AG09309 (cell line): ENCODE measurements around the gene AARSD1.
"Not testable (repeated sequence)": the region's sequence is repeated elsewhere in the genome, so short reads cannot be mapped to it uniquely, and the experiment has no call there.

Source experiments
- DNase-seq: peaks from one replicate; pipeline ENCODE4 v3.0.0-alpha.2; 2010; ENCODE audit warnings: low read depth
- H3K4me3 ChIP-seq: 2 replicates; pipeline ENCODE4 v1.5.1; 2011; ENCODE audit warnings: mild to moderate bottlenecking, low read depth, low read length, moderate library complexity; ENCODE audit not compliant: control insufficient read depth
- TF ChIP-seq, protein P1 (sequence below): IDR thresholded peaks from 2 replicates; pipeline ENCODE4 v1.5.1; 2011; ENCODE audit warnings: mild to moderate bottlenecking, low read depth, low read length, inconsistent platforms; ENCODE audit not compliant: insufficient read depth, control insufficient read depth; ENCODE audit errors: missing control alignments

Gene AARSD1

DNA sequence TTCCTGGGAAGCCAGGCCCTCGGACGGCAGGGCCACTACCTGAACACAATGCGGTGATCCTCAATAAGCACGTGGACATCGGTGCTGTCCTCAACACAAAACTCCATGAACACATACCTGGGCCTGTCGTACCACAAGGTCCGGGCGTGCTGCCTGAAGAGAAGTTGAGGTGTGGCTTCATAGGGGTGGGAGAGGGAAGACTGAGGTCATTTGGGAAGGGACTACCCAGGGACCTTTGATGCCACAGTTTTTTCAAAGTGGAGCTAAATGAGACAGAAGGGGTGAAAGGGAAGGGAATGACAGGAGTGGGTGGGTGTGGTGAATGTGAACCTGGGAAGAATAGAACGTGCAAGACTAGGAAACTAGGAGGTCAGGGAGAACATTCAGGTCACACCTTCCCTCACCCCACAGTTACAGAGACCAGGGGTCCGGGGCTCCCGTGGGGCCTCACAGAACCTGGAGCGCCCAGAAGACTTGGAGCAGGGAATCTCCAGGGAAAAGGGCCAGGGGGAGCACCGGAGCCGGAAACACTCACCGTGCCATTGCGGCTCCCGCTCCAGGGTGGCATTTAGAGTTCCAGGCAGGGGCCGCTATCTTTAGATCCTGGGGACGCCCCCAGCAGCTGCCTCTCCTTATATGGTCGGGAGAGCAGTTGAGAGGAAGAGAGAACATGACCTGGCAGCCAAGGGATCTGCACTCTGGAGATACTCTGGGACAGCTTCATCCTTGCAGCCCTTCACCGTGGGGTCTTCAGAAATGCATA is 15.4 kb upstream of the AARSD1 start, which contains the start of gene PTGES3L:
TSS of gene PTGES3L (minus strand) at position 570 of the 763 bp plus-strand sequence. CDS start at position 543, 27 bp downstream.
- no peak for DNase-seq
- TF ChIP-seq, protein P1, sequence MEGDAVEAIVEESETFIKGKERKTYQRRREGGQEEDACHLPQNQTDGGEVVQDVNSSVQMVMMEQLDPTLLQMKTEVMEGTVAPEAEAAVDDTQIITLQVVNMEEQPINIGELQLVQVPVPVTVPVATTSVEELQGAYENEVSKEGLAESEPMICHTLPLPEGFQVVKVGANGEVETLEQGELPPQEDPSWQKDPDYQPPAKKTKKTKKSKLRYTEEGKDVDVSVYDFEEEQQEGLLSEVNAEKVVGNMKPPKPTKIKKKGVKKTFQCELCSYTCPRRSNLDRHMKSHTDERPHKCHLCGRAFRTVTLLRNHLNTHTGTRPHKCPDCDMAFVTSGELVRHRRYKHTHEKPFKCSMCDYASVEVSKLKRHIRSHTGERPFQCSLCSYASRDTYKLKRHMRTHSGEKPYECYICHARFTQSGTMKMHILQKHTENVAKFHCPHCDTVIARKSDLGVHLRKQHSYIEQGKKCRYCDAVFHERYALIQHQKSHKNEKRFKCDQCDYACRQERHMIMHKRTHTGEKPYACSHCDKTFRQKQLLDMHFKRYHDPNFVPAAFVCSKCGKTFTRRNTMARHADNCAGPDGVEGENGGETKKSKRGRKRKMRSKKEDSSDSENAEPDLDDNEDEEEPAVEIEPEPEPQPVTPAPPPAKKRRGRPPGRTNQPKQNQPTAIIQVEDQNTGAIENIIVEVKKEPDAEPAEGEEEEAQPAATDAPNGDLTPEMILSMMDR, result no peak
- H3K4me3 ChIP-seq, result peak within 1 kb of the TSS; percentile 88

- H3K4me3 ChIP-seq, DNase-seq: not testable (repeated sequence)
Measured at GRCh38 chr17:42975701-42976100, 11.4 kb upstream of the AARSD1 start.

DNA sequence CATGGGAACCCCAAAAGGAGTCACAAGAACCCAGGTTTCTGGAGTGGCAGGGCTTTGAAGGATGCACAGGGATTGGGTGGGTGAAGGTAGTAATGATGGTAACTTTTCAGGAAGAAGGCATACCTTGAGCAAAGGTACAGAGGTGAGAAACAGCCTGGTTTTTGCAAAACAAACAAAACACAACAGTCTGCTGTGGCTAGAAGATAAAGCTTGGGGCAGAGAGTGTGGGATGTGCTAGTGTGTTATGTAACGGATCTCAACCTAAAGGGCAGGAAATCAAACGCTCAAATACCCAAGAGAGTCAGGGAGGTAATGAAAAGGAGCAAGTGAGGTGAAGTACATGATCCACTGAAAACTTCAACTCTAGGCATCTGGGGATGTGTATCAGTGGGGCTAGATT is 11.0 kb upstream of the AARSD1 start:
- TF ChIP-seq, protein P1, result no peak
- no peak overlapping the region for H3K4me3 ChIP-seq
- no peak for DNase-seq

- DNase-seq, H3K4me3 ChIP-seq: not testable (repeated sequence)
Measured at GRCh38 chr17:42973323-42973722, 9.1 kb upstream of the AARSD1 start.

DNA sequence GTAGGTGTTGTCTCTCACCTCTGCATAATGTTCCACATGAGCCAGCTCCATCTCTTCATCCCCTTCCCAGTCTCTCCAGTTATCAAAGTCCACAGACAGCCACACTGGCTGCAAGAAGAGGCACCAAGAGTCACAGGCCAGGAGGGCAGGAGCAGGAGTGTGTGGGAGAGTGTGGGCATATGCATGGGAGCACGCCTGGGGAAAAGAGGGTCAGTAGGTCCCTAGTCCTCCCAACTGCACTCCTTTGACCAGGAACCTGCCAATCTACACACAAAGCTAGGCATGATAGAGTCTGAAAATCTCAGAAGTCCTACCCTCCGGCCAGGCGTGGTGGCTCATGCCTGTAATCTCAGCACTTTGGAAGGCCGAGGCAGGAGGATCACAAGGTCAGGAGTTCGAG is 7.3 kb upstream of the AARSD1 start:
- no peak overlapping the region for H3K4me3 ChIP-seq
- TF ChIP-seq, protein P1, result no peak
- DNase-seq, result no peak

- no peak overlapping the region for H3K4me3 ChIP-seq
- TF ChIP-seq, protein P1, result no peak
- DNase-seq, result no peak
Measured at GRCh38 chr17:42969001-42969581, 4.8 kb upstream of the AARSD1 start.

DNA sequence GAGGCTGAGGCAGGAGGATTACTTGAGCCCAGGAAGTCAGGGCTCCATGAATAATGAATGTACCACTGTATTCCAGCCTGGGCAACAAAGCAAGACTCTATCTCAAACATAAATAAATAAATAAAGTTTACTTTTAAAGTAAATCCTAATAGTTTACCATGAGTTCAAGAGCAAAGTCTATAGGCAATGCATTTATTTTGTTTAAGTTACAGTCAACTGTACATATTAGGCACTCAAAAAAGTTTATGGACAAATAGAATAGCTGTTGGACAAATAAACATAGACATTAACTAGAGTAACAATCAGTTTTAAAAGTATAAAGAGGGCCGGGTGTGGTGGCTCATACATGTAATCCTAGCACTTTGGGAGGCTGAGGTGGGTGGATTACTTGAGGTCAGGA is 3.7 kb upstream of the AARSD1 start:
- no peak overlapping the region for H3K4me3 ChIP-seq
- TF ChIP-seq, protein P1, result no peak

More for the DNA sequence above, 3.7 kb upstream of the AARSD1 start:
- DNase-seq, result no peak
